B cell (primary cell): ENCODE measurements around the gene LITAF.

Source experiments
- EZH2 ChIP-seq: IDR thresholded peaks from 2 replicates; pipeline ENCODE4 v1.6.1; 2012; ENCODE audit warnings: borderline replicate concordance, low read depth, mild to moderate bottlenecking, moderate library complexity, low read length; ENCODE audit not compliant: insufficient read depth, poor library complexity, severe bottlenecking
- TF ChIP-seq, protein P1 (sequence below): fragments of 200-600 bp; IDR thresholded peaks from one replicate; pipeline ENCODE4 v1.8.0; 2022; ENCODE audit warnings: antibody characterized with exemption, mild to moderate bottlenecking

DNA sequence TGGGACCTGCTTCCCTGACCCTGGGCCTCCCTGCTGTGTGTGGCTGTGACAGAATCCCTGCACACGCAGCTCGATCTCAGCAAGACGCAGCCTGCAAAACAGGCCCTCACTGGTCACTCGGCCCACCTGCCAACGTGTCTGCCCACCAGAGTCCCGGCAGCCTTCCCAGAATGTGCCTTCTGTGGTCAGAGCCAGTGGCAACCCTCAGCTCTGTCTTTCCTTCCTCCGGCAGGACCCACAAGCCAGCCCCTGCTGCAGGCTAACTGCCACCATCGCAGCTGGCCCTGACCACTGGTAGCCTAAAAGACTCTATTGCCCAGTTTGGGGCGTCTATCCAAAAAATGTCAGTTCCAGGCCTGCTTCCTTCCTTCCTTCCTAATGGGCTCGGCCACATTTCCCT is 83.2 kb downstream of the LITAF start:
- TF ChIP-seq, protein P1, sequence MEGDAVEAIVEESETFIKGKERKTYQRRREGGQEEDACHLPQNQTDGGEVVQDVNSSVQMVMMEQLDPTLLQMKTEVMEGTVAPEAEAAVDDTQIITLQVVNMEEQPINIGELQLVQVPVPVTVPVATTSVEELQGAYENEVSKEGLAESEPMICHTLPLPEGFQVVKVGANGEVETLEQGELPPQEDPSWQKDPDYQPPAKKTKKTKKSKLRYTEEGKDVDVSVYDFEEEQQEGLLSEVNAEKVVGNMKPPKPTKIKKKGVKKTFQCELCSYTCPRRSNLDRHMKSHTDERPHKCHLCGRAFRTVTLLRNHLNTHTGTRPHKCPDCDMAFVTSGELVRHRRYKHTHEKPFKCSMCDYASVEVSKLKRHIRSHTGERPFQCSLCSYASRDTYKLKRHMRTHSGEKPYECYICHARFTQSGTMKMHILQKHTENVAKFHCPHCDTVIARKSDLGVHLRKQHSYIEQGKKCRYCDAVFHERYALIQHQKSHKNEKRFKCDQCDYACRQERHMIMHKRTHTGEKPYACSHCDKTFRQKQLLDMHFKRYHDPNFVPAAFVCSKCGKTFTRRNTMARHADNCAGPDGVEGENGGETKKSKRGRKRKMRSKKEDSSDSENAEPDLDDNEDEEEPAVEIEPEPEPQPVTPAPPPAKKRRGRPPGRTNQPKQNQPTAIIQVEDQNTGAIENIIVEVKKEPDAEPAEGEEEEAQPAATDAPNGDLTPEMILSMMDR, result no peak
- no peak for TF ChIP-seq EZH2
